ENCODE data around the gene SMIM10L2A.
"Not testable (repeated sequence)": the region's sequence is repeated elsewhere in the genome, so short reads cannot be mapped to it uniquely, and the experiment has no call there.

Gene SMIM10L2A

DNA sequence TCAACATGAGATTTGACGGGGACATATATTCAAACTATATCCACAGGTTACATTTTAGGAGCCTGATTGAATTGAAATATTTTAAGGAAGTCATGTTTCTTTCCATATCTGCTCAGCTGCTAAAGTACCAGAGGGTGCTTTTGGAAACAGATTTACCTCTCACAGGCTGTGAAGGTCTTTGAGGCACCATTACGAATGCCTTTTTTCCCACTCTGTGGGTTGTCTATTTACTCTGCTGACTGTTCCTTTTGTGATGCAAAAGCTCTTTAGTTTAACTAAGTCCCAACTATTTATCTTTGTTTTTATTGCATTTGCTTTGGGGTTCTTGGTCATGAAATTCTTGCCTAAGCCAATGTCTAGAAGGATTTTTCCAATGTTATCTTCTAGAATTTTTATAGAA lies 40.0 kb downstream of the SMIM10L2A start:
- DNase-seq (ENCODE audit: low spot score) = not testable (repeated sequence)

DNA sequence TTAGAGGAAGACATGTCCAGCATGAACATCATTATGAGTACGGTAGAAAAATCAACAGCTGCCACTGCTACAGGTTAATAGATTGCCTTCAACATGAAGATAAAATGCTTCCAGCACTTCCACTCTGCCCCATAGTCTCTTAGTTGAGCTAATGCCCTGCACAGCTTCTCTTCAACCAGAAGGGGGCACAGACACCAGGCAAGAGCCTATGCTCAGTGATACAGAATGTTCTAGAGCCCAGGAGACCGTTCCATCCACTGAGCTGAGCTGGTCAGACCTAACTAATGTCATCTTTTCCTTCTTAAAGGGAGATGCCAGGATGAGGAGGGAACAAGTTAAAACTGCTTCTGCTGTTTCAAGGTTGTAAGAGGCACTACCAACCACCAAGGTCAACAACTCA lies 42.2 kb downstream of the SMIM10L2A start:
- DNase-seq (ENCODE audit: low spot score) = no peak

- no peak for DNase-seq (ENCODE audit: low spot score)
These were observed 54.6 kb downstream of the SMIM10L2A start for GRCh38 chrX:135476378-135476777.

DNA sequence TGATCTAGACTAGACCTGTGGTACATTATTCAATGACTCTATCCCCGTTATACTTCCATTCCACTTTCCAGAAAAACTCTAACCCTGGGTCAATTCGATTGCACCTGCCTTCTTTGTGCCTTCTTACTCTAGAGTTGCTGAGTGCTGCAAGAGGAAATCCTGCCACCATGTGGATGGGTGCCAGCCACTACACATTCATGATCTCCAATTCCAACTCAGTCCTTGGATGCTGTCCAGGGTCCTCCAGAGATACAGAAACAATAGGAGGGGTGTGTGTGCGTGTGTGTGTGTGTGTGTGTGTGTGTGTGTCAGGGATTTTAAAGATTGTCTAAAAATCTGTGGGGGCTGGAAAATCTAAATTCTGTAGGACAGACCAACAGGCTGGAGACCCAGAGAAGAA lies 55.8 kb downstream of the SMIM10L2A start:
- DNase-seq (ENCODE audit: low spot score) = no peak
